Hepatocyte (in vitro differentiated cells): ENCODE measurements around the gene SERPINE2. TPM values are rescaled to one million over a fixed set of nuclear protein-coding genes. Genes with fewer than 3 reads are reported as not detected.

ENCODE experiments used
- DNase-seq: peaks from one replicate; pipeline ENCODE4 v3.0.0-alpha.2; 2016; ENCODE audit warnings: low spot score
- H2AFZ ChIP-seq: fragments of 200-600 bp; sonication (generic); 2 replicates; pipeline ENCODE4 v1.6.0; 2016; ENCODE audit warnings: antibody characterized with exemption, mild to moderate bottlenecking
- H3K27ac ChIP-seq: fragments of 200-600 bp; sonication (generic); 2 replicates; pipeline ENCODE4 v1.5.1; 2016; ENCODE audit warnings: mild to moderate bottlenecking
- H3K27me3 ChIP-seq: fragments of 200-600 bp; sonication (generic); 2 replicates; pipeline ENCODE4 v1.6.1; 2016
- H3K36me3 ChIP-seq: fragments of 200-600 bp; sonication (generic); replicated peaks from 2 replicates; pipeline ENCODE4 v1.5.1; 2016; ENCODE audit warnings: low read depth; ENCODE audit not compliant: insufficient read depth
- H3K4me1 ChIP-seq: fragments of 200-600 bp; sonication (generic); 2 replicates; pipeline ENCODE4 v1.5.1; 2016; ENCODE audit warnings: mild to moderate bottlenecking, moderate library complexity; ENCODE audit not compliant: insufficient read depth
- H3K4me2 ChIP-seq: fragments of 200-600 bp; sonication (generic); 2 replicates; pipeline ENCODE4 v1.6.0; 2016
- H3K4me3 ChIP-seq: fragments of 200-600 bp; sonication (generic); 2 replicates; pipeline ENCODE4 v1.5.1; 2016; ENCODE audit warnings: mild to moderate bottlenecking
- H3K79me2 ChIP-seq: fragments of 200-600 bp; sonication (generic); 2 replicates; pipeline ENCODE4 v1.6.0; 2017; ENCODE audit warnings: mild to moderate bottlenecking
- H3K9me2 ChIP-seq: fragments of 200-600 bp; sonication (generic); replicated peaks from 2 replicates; pipeline ENCODE4 v1.6.0; 2017; ENCODE audit warnings: mild to moderate bottlenecking; ENCODE audit not compliant: insufficient read depth
- H3K9me3 ChIP-seq: fragments of 200-600 bp; sonication (generic); 2 replicates; pipeline ENCODE4 v1.5.1; 2016; ENCODE audit warnings: low read depth, mild to moderate bottlenecking
- H4K20me1 ChIP-seq: fragments of 200-600 bp; sonication (generic); 2 replicates; pipeline ENCODE4 v1.6.0; 2016; ENCODE audit warnings: mild to moderate bottlenecking; ENCODE audit not compliant: insufficient read depth, poor library complexity, severe bottlenecking
- CTCF ChIP-seq: fragments of 200-600 bp; sonication (generic); IDR thresholded peaks from 2 replicates; pipeline ENCODE4 v1.5.1; 2016; ENCODE audit warnings: antibody characterized with exemption, mild to moderate bottlenecking; ENCODE audit not compliant: poor library complexity
- EZH2 ChIP-seq: fragments of 200-600 bp; sonication (generic); IDR thresholded peaks from 2 replicates; pipeline ENCODE4 v1.6.1; 2016; ENCODE audit warnings: antibody characterized with exemption, mild to moderate bottlenecking, borderline replicate concordance
- EZH2phosphoT487 ChIP-seq: fragments of 200-600 bp; sonication (generic); IDR thresholded peaks from one replicate; pipeline ENCODE4 v1.6.1; 2018; ENCODE audit warnings: antibody characterized with exemption, mild to moderate bottlenecking, low read depth, moderate library complexity; ENCODE audit not compliant: unreplicated experiment, severe bottlenecking
- WGBS: methylation state at CpG from one replicate; pipeline ENCODE4 v1.1.6; 2016; ENCODE audit warnings: low lambda C conversion rate; ENCODE audit errors: missing lambda C conversion rate; 5-methylcytosine and 5-hydroxymethylcytosine counted together
- polyA plus RNA-seq: library from polyadenylated mRNA; unstranded; fragments of >200 nt; fragmentation: Nextera tagmentation; extraction: Ambion mirVana; gene quantifications from 2 replicates; pipeline ENCODE4 v1.2.1, GENCODE V29; 2016
- total RNA-seq: library from RNA; depleted of rRNA; stranded (reverse); fragments of >200 nt; gene quantifications from 2 replicates; pipeline ENCODE4 v1.2.3, GENCODE V29; 2014

The SERPINE2 gene
- total and polyA plus RNA-seq, 2 experiments from 2014 or later: 186 to 427 TPM

- Histone ChIP-seq H3K27ac (no peak overlapping the region), H3K36me3 (no peaks in the 10 kb centered on the region), H4K20me1 (no peaks in the 10 kb centered on the region), H3K27me3 (no peaks in the 10 kb centered on the region), H3K4me1 (peaks cover 3% of the 10 kb centered on the region), H3K4me3 (no peak overlapping the region), H3K9me3 (no peaks in the 10 kb centered on the region), H3K9me2 (no peaks in the 10 kb centered on the region), H3K79me2 (no peaks in the 10 kb centered on the region), H3K4me2 (no peak overlapping the region), H2AFZ (no peak overlapping the region)
- no peak for DNase-seq
- 82% methylated on average over 2 of the region's 2 CpGs for WGBS
- TF ChIP-seq EZH2: no peak
- TF ChIP-seq EZH2phosphoT487: no peak
- TF ChIP-seq CTCF: no peak
Measured at GRCh38 chr2:224058048-224058775, 19.1 kb upstream of the SERPINE2 start.

DNA sequence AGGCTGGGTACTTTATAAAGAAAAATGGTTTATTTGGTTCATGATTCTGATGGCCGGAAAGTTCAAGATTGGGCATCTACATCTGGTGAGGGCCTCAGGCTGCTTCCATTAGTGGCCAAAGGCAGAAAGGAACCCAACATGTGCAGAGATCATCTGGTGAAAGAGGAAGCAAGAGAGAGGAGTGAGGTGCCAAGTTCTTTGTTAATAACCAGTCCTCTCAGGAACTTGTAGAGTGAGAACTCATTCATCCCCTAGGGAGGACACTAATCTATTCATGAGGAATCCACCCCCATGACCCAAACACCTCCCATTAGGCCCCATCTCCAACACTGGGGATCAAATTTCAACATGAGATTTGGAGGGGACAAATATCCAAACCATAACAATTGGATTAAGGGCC, 17.8 kb upstream of the SERPINE2 start:
- no peaks in the 10 kb centered on the region for H3K36me3 ChIP-seq
- H3K4me1 ChIP-seq: no peaks in the 10 kb centered on the region
- no peaks in the 10 kb centered on the region for H4K20me1 ChIP-seq
- no peak overlapping the region for H3K4me2 ChIP-seq
- H3K27me3 ChIP-seq: no peaks in the 10 kb centered on the region
- no peak for DNase-seq
- H3K4me3 ChIP-seq: no peak overlapping the region
- no peak overlapping the region for H3K27ac ChIP-seq
- H3K9me2 ChIP-seq: no peaks in the 10 kb centered on the region
- H3K79me2 ChIP-seq: no peaks in the 10 kb centered on the region
- H3K9me3 ChIP-seq: no peaks in the 10 kb centered on the region
- 93% methylated on average over 1 of the region's 1 CpG for WGBS
- TF ChIP-seq EZH2 (no peak), EZH2phosphoT487 (no peak), CTCF (no peak)
- no peak overlapping the region for H2AFZ ChIP-seq

DNA sequence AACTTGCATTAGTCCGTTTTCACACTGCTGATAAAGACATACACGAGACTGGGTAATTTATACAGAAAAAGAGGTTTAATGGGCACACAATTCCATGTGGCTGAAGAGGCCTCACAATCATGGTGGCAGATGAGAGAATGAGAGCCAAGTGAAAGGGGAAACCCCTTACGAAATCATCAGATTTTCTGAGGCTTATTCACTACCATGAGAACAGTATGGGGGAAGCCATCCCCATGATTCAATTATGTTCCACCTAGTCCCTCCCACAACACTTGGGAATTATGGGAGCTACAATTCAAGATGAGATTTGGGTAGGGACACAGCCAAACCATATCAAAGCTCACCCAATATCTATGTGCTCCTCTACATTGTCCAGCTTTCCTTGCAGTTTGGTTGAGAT, 16.0 kb upstream of the SERPINE2 start:
- DNase-seq: no peak
- H3K9me2 ChIP-seq: no peaks in the 10 kb centered on the region
- no peaks in the 10 kb centered on the region for H3K4me1 ChIP-seq
- no peak overlapping the region for H3K27ac ChIP-seq
- no peaks in the 10 kb centered on the region for H3K36me3 ChIP-seq
- TF ChIP-seq EZH2 (no peak), CTCF (no peak), EZH2phosphoT487 (no peak)
- H3K4me2 ChIP-seq: no peak overlapping the region
- H2AFZ ChIP-seq: no peak overlapping the region
- 94% methylated on average over 3 of the region's 3 CpGs for WGBS
- peaks cover 7% of the 10 kb centered on the region for H3K27me3 ChIP-seq
- no peaks in the 10 kb centered on the region for H3K9me3 ChIP-seq
- no peaks in the 10 kb centered on the region for H4K20me1 ChIP-seq
- no peak overlapping the region for H3K4me3 ChIP-seq
- no peaks in the 10 kb centered on the region for H3K79me2 ChIP-seq

- 87% methylated on average over 3 of the region's 3 CpGs for WGBS
- TF ChIP-seq EZH2phosphoT487 (no peak), EZH2 (no peak), CTCF (no peak)
- Histone ChIP-seq H3K4me3 (no peak overlapping the region), H3K27me3 (peaks cover 20% of the 10 kb centered on the region), H2AFZ (no peak overlapping the region), H3K79me2 (no peaks in the 10 kb centered on the region), H3K9me3 (no peaks in the 10 kb centered on the region), H3K36me3 (no peaks in the 10 kb centered on the region), H3K4me2 (no peak overlapping the region), H3K4me1 (no peaks in the 10 kb centered on the region), H3K9me2 (no peaks in the 10 kb centered on the region), H3K27ac (no peak overlapping the region), H4K20me1 (no peaks in the 10 kb centered on the region)
- no peak for DNase-seq
Measured at GRCh38 chr2:224046752-224047151, 7.7 kb upstream of the SERPINE2 start.
